Fibroblast of pulmonary artery (primary cell): ENCODE data around the gene SHROOM3.
"Not testable (repeated sequence)": the region's sequence is repeated elsewhere in the genome, so short reads cannot be mapped to it uniquely, and the experiment has no call there.

ENCODE experiments used
- DNase-seq: peaks from one replicate; pipeline ENCODE4 v3.0.0-alpha.2; 2010; ENCODE audit warnings: low read depth
- H3K4me3 ChIP-seq: replicated peaks from 2 replicates; pipeline ENCODE4 v1.5.1; 2011; ENCODE audit warnings: low read depth, mild to moderate bottlenecking, control low read depth, low read length, moderate library complexity
- TF ChIP-seq, protein P1 (sequence below): IDR thresholded peaks from 2 replicates; pipeline ENCODE4 v1.5.1; 2011; ENCODE audit warnings: mild to moderate bottlenecking, control low read depth, low read length, inconsistent platforms; ENCODE audit errors: missing control alignments

SHROOM3 gene

DNA sequence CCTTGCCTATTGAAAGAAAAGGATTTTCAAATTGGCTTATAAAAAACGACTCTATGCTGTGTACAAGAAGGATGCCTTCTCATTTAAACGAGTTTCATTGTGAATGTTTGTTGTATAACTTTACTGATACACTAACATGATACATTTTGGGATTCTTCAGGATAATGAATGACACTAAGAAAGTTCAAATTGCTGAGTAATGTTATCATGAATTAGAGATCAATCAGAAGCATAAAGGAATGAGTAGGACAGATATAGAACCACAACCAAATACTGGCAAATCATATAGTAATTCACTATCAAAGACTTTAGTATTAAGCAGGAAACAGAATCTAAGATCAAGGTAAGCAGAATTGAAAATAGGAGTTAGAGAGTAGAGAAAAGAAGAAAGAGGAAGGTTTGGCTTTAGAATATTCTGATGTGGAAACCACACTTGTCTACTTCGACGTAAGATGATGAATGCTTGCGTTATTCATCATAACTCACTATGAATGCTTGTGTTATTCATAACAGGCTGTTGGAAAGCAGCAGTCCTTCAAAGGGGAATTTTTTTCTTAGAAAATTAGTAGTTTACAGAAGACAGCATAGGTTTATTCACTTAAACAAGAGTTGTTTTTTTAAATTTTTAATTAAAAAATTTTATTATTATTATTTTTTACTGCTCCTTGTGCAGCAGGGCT lies 27.4 kb upstream of the SHROOM3 start:
- TF ChIP-seq, protein P1, sequence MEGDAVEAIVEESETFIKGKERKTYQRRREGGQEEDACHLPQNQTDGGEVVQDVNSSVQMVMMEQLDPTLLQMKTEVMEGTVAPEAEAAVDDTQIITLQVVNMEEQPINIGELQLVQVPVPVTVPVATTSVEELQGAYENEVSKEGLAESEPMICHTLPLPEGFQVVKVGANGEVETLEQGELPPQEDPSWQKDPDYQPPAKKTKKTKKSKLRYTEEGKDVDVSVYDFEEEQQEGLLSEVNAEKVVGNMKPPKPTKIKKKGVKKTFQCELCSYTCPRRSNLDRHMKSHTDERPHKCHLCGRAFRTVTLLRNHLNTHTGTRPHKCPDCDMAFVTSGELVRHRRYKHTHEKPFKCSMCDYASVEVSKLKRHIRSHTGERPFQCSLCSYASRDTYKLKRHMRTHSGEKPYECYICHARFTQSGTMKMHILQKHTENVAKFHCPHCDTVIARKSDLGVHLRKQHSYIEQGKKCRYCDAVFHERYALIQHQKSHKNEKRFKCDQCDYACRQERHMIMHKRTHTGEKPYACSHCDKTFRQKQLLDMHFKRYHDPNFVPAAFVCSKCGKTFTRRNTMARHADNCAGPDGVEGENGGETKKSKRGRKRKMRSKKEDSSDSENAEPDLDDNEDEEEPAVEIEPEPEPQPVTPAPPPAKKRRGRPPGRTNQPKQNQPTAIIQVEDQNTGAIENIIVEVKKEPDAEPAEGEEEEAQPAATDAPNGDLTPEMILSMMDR: no peak
- no peak overlapping the region for H3K4me3 ChIP-seq
- no peak for DNase-seq

DNA sequence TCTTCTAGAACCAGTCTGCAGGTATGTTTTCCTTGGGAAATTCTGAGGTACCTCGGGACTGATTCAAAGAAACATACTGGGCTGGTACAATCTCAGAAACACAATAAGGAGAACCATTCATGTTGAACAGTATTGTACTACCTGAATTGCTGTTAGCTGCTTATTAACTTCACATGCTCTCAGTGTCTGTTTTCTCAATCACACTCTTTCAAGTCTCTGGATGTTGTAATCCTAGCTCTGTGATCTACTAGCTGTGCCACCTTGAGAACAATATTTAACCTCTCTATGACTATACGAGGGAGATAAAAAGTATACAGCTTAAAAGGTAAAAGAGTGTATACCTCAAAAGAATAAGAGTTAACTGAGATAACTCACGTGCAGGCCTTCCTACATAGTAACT lies 24.4 kb upstream of the SHROOM3 start:
- no peak for DNase-seq
- no peak overlapping the region for H3K4me3 ChIP-seq
- TF ChIP-seq, protein P1: no peak

DNA sequence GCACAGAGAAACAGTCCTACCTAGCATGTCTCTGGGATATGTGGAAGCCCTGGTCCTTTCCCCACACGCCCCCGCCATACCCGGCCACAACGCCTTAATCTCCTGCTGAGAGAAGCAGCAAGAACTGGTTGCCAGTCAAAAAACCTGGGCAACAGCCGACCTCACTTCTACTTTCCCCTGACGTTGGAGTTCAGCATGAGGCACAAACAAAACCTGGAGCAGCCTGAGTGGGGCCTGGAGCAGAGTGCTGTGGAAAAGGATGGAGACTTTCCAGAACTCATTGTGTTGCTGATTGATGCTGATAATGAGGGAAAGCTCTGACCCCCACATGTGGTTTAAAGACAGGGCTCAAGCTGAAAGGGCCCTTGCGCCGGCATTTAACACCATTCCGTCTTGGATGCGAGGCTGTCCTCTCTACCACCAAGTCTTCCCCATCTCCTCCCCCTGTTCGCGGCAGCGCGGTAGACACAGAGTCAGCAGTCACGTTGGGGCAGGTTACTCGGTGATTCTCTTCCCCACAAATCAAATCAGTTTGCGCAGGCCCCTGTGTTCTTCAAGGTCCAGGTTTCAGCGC lies 14.8 kb upstream of the SHROOM3 start:
- H3K4me3 ChIP-seq: peak overlapping the region; percentile 44
- TF ChIP-seq, protein P1: no peak
- DNase-seq: no peak

DNA sequence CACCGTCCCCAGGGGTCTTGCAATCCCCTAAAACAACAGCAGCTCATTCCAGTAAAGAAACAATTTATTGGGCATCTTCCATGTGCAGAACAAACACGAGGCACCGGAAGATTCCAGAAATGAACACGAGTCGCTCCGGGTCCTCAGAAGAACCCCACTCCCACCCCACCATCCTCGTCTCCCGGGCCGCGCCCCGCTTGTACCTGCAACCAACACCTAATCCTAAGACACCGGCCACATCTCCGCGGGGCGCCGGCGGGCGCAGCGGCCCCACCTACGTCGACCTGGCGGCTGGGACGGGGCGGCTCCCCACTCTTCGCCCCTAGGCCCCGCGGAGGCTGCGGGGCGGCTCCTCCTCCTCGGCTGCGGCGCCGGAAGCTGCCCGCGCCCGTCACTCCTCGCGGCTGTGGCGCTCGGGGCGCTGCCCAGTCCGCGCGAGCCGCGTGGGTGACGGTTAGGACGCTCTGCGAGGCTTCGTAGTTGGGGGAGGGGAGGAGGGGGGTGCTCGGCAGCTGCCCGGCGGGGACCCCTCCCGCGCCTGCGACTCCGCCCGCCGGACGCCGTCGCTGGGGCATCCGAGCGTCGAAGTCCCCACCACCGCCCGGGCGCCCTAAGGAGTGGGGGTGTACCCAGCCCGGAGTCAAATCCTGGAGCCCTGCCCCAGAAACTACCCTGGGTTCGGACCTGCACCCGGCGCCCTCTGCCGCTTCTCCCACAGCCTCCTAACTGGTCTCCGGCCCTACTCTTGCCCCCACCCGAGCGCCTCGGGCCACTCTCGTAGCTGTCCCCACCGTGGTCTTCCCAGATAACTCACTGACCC lies 14.1 kb upstream of the SHROOM3 start, which contains the start of gene CCDC158:
CCDC158 (minus strand) TSS at position 380 of the 820 bp plus-strand sequence. CDS start 17,934 bp downstream, outside the sequence.
- no peak for DNase-seq
- TF ChIP-seq, protein P1: no peak
- peak within 1 kb of the TSS; percentile 44 for H3K4me3 ChIP-seq

DNA sequence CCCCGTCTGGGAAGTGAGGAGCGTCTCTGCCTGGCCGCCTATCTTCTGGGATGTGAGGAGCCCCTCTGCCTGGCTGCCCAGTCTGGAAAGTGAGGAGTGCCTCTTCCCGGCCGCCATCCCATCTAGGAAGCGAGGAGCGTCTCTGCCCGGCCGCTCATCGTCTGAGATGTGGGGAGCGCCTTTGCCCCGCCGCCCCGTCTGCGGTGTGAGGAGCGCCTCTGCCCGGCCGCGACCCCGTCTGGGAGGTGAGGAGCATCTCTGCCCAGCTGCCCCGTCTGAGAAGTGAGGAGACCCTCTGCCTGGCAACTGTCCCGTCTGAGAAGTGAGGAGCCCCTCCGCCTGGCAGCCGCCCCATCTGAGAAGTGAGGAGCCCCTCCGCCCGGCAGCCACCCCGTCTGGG lies 11.9 kb upstream of the SHROOM3 start:
- not testable (repeated sequence) for DNase-seq, H3K4me3 ChIP-seq

DNA sequence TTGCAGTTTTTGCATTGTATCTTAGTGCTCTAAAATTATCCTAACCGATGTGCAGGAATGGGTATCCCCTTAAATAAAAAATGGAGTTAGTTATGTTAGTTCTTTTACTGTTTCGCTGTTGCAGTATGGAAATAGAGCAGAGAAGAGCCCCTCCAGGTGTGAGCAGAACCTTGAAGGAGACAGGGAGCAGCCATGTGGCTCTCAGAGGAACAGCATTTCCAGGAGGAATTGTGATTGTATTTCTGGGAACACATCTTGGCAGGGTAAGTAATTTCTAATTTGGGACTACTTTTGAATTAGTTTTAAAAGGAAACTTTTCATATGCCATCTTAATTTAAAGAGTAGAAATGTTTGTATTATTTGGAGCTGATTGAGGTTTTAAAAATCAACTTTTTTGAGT lies 8.8 kb upstream of the SHROOM3 start:
- TF ChIP-seq, protein P1: peak; percentile 28
- no peak for DNase-seq
- no peak overlapping the region for H3K4me3 ChIP-seq

DNA sequence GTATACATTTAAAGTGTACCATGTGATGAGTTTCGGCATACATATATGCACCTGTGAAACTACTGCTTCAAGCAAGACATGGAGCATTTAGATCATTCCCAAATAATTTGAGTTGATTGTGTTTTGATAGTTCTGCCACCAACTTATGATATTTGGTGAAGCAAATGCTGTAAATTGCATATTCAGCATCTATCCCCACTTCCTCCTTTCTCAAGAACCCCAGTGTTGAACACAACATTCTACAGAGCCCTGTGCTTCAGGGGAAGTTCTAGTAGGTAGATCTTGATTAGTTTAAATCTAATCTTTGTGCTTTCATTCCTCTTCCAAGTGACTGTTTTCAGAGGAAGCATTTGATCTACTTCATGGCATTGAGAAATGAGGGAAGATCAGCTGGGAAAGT lies 5.4 kb upstream of the SHROOM3 start:
- TF ChIP-seq, protein P1: no peak

More for the DNA sequence above, 5.4 kb upstream of the SHROOM3 start:
- DNase-seq: no peak
- no peak overlapping the region for H3K4me3 ChIP-seq
